Gastroesophageal sphincter (tissue), 3 donors: ENCODE data around the gene PCSK5.

Experiments used
- EP300 ChIP-seq: sonication (generic); formaldehyde crosslinking; IDR thresholded peaks from one replicate; pipeline ENCODE4 v1.6.1; 2017; ENCODE audit warnings: antibody characterized with exemption, mild to moderate bottlenecking
- POLR2AphosphoS5 ChIP-seq: sonication (generic); formaldehyde crosslinking; IDR thresholded peaks from one replicate; pipeline ENCODE4 v1.6.1; 2017; ENCODE audit warnings: antibody characterized with exemption
- TF ChIP-seq, protein P1 (sequence below), 4 experiments: fragments of 200-600 bp in 2 of 4; fragments of 450-650 bp in 2 of 4; sonication (generic) in 1 of 4; IDR thresholded peaks; one replicate each; pipeline ENCODE4 v1.5.1; 2017 to 2019; ENCODE audit warnings: antibody characterized with exemption in 4 of 4, mild to moderate bottlenecking in 2 of 4, moderate library complexity in 2 of 4

DNA sequence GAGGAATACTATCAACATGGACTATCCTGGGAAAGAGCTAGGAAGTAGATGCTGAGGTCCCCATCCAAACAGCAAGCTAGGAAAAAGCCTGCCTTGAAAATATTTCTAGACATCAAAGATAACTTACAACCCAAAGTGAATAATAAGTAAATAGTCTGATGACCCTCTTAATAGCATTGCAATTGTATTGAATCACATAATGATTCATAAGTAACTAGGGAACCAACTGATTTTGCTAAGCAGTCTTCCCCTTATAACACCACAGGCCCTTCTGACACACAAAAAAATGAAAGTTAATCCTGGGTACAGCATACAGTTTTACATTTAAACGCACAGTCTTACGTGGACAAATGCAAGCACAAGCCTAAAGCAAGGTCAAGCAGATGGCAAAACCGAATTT is 304.4 kb downstream of the PCSK5 start:
- TF ChIP-seq, protein P1, sequence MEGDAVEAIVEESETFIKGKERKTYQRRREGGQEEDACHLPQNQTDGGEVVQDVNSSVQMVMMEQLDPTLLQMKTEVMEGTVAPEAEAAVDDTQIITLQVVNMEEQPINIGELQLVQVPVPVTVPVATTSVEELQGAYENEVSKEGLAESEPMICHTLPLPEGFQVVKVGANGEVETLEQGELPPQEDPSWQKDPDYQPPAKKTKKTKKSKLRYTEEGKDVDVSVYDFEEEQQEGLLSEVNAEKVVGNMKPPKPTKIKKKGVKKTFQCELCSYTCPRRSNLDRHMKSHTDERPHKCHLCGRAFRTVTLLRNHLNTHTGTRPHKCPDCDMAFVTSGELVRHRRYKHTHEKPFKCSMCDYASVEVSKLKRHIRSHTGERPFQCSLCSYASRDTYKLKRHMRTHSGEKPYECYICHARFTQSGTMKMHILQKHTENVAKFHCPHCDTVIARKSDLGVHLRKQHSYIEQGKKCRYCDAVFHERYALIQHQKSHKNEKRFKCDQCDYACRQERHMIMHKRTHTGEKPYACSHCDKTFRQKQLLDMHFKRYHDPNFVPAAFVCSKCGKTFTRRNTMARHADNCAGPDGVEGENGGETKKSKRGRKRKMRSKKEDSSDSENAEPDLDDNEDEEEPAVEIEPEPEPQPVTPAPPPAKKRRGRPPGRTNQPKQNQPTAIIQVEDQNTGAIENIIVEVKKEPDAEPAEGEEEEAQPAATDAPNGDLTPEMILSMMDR (IDR thresholded peaks at IDR 0.05), result no peak
- TF ChIP-seq POLR2AphosphoS5 (no peak), EP300 (no peak)
